CD4-positive, CD25-positive, alpha-beta regulatory T cell (primary cell): ENCODE measurements around the gene SYT9. TPM values are rescaled to one million over a fixed set of nuclear protein-coding genes. Genes with fewer than 3 reads are reported as not detected.

ENCODE experiments used
- ATAC-seq, 2 donors: fragments of 150-1000 bp; cut with Tn5 transposase; one replicate each; pipeline ENCODE4 v1.10.0; 2021; ENCODE audit warnings: low read depth in 2 of 2, moderate number of reproducible peaks in 2 of 2, moderate library complexity in 1 of 2
- DNase-seq, 3 donors: peaks; one replicate each; pipeline versions ENCODE4 v3.0.0 to v3.0.0-alpha.2; 2012 to 2022; ENCODE audit warnings: mixed read lengths in 1 of 3
- H3K27ac ChIP-seq: one replicate; pipeline ENCODE4 v1.7.0; 2013; ENCODE audit warnings: mild to moderate bottlenecking, low read length; ENCODE audit not compliant: insufficient read depth, poor library complexity, severe bottlenecking
- H3K27me3 ChIP-seq: one replicate; pipeline ENCODE4 v1.7.0; 2013; ENCODE audit warnings: low read length; ENCODE audit not compliant: control insufficient read depth, insufficient read depth
- H3K36me3 ChIP-seq: one replicate; pipeline ENCODE4 v1.7.0; 2013; ENCODE audit warnings: mild to moderate bottlenecking, low read length, moderate library complexity; ENCODE audit not compliant: control insufficient read depth, insufficient read depth
- H3K4me1 ChIP-seq: 2 replicates; pipeline ENCODE4 v1.7.0; 2013; ENCODE audit warnings: mild to moderate bottlenecking, low read length; ENCODE audit not compliant: insufficient read depth, control insufficient read depth, poor library complexity, severe bottlenecking
- H3K4me3 ChIP-seq: one replicate; pipeline ENCODE4 v1.7.0; 2013; ENCODE audit warnings: low read depth, mild to moderate bottlenecking, low read length, moderate library complexity
- H3K9me3 ChIP-seq, 2 experiments: 1 replicate in 1 of 2; 2 replicates in 1 of 2; pipeline ENCODE4 v1.7.0; 2013; ENCODE audit warnings: low read length in 2 of 2, mild to moderate bottlenecking in 1 of 2, moderate library complexity in 1 of 2; ENCODE audit not compliant: control insufficient read depth in 2 of 2
- H3K27ac Mint-ChIP-seq, 3 donors: one replicate each; pipeline ENCODE4 v1.8.0; 2020 to 2022; ENCODE audit warnings: mild to moderate bottlenecking in 3 of 3, mixed read lengths in 3 of 3, moderate library complexity in 2 of 3
- H3K27me3 Mint-ChIP-seq: one replicate; pipeline ENCODE4 v1.8.0; 2022; ENCODE audit warnings: mild to moderate bottlenecking, mixed read lengths
- H3K36me3 Mint-ChIP-seq: one replicate; pipeline ENCODE4 v1.8.0; 2020; ENCODE audit warnings: mixed read lengths
- H3K4me1 Mint-ChIP-seq, 4 donors: one replicate each; pipeline ENCODE4 v1.8.0; 2020 to 2022; ENCODE audit warnings: mixed read lengths in 4 of 4, mild to moderate bottlenecking in 1 of 4
- H3K4me3 Mint-ChIP-seq, 4 donors: one replicate each; pipeline ENCODE4 v1.8.0; 2020 to 2022; ENCODE audit warnings: mild to moderate bottlenecking in 4 of 4, mixed read lengths in 4 of 4, moderate library complexity in 3 of 4
- H3K9me3 Mint-ChIP-seq, 7 donors: one replicate each; pipeline ENCODE4 v1.8.0; 2020 to 2022; ENCODE audit warnings: mixed read lengths in 7 of 7, mild to moderate bottlenecking in 3 of 7, moderate library complexity in 2 of 7
- polyA plus RNA-seq, 4 donors: library from polyadenylated mRNA; unstranded; fragments of 300-500 nt; fragmentation: Illumina TruSeq; gene quantifications; one replicate each; pipeline ENCODE4 v1.2.3, GENCODE V29; 2021
- total RNA-seq: library from RNA; stranded (reverse); gene quantifications from one replicate; pipeline ENCODE4 v1.2.3, GENCODE V29; 2022

SYT9 gene
- total and polyA plus RNA-seq, 5 donors from 2014 or later, result 0.10 TPM; not detected in 4

- Mint-ChIP-seq H3K4me3 (no peak overlapping the region), H3K9me3 (peaks cover 0 to 2% (median 0%) of the 10 kb centered on the region in 7 donors)
- ATAC-seq, result no peak
Observed at GRCh38 chr11:7275133-7275532, 23.4 kb downstream of the SYT9 start.

GRCh38 chr11:7278314-7278917 is 26.7 kb downstream of the SYT9 start:
- Histone ChIP-seq H3K27me3 (peaks cover 3% of the 10 kb centered on the region), H3K9me3 (no peaks in the 10 kb centered on the region), H3K36me3 (no peaks in the 10 kb centered on the region), H3K27ac (no peak overlapping the region), H3K4me1 (no peaks in the 10 kb centered on the region), H3K4me3 (no peak overlapping the region)
- H3K36me3 Mint-ChIP-seq, result no peaks in the 10 kb centered on the region
- H3K27ac Mint-ChIP-seq, result no peak overlapping the region
- DNase-seq (peak in 1 of 3 donors; percentile 18), ATAC-seq (no peak)
- no peaks in the 10 kb centered on the region for H3K4me1 Mint-ChIP-seq
- H3K9me3 Mint-ChIP-seq, result peaks cover 0 to 2% (median 0%) of the 10 kb centered on the region in 7 donors
- H3K27me3 Mint-ChIP-seq, result peaks cover 16% of the 10 kb centered on the region
- no peak overlapping the region for H3K4me3 Mint-ChIP-seq

More at GRCh38 chr11:7275133-7275532, 23.4 kb downstream of the SYT9 start:
- no peak overlapping the region for H3K27ac Mint-ChIP-seq
- Histone ChIP-seq H3K36me3 (no peaks in the 10 kb centered on the region), H3K27ac (no peak overlapping the region), H3K27me3 (peaks cover 3% of the 10 kb centered on the region), H3K4me3 (no peak overlapping the region), H3K4me1 (no peaks in the 10 kb centered on the region), H3K9me3 (no peaks in the 10 kb centered on the region)
- H3K27me3 Mint-ChIP-seq, result peaks cover 12% of the 10 kb centered on the region
- H3K36me3 Mint-ChIP-seq, result no peaks in the 10 kb centered on the region
- H3K4me1 Mint-ChIP-seq, result no peaks in the 10 kb centered on the region
- no peak for DNase-seq

DNA sequence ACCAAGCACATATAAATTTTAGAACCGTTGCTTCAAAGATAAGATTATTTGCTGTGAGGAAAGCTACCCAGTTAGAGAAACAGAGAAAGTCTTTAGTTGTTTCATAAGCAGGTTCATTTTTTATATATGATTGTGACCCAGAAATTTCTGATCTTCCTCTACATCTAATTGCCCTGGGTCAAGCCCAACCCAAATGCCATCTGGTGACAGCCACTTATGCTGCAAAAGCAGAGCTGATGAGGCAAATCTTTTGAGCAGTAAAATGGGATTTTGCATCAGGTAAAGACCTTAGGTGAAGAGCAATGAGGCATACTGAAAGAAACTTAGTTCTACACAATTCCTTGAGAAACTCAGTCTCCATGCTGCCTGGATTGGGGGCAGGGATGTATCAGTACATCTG is 28.0 kb downstream of the SYT9 start:
- H3K9me3 ChIP-seq, result no peaks in the 10 kb centered on the region

DNA sequence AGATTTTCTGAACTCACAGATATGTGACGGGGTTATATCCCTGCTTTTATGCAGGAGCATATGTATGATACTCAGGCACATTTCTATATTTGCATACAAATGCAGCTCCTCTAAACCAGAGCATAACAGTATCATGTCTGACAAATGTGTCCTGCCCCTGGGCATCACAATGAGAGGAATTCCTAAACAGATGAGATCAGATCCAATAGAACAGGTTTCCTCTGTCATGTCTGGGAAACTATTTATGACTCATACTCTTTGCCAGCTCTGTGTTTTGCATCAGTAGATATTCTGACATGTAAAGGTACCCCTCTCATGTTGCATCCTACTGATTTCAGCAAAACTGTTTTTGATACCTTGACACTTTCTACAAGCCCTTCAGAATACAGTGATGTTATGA is 29.4 kb downstream of the SYT9 start:
- no peak overlapping the region for H3K4me3 Mint-ChIP-seq
- no peak overlapping the region for H3K4me3 ChIP-seq
- H3K36me3 Mint-ChIP-seq, result no peaks in the 10 kb centered on the region
- peaks cover 0 to 5% (median 1%) of the 10 kb centered on the region in 7 donors for H3K9me3 Mint-ChIP-seq
- peaks cover 0 to under 1% of the 10 kb centered on the region in 2 experiments for H3K9me3 ChIP-seq
- ATAC-seq (no peak), DNase-seq (no peak)
- H3K27ac ChIP-seq, result no peak overlapping the region
- H3K27me3 ChIP-seq, result peaks cover under 1% of the 10 kb centered on the region
- no peak overlapping the region for H3K27ac Mint-ChIP-seq
- H3K4me1 Mint-ChIP-seq, result no peaks in the 10 kb centered on the region
- H3K4me1 ChIP-seq, result no peaks in the 10 kb centered on the region
- H3K27me3 Mint-ChIP-seq, result peaks cover 4% of the 10 kb centered on the region
- no peaks in the 10 kb centered on the region for H3K36me3 ChIP-seq

More for the DNA sequence above, 28.0 kb downstream of the SYT9 start:
- no peaks in the 10 kb centered on the region for H3K36me3 ChIP-seq
- Mint-ChIP-seq H3K4me3 (no peak overlapping the region), H3K4me1 (no peaks in the 10 kb centered on the region), H3K27me3 (peaks cover 16% of the 10 kb centered on the region), H3K27ac (no peak overlapping the region), H3K9me3 (peaks cover 0 to 2% (median 0%) of the 10 kb centered on the region in 7 donors), H3K36me3 (no peaks in the 10 kb centered on the region)
- no peaks in the 10 kb centered on the region for H3K4me1 ChIP-seq
- DNase-seq, result no peak
- peaks cover 3% of the 10 kb centered on the region for H3K27me3 ChIP-seq
- no peak overlapping the region for H3K4me3 ChIP-seq
- H3K27ac ChIP-seq, result no peak overlapping the region
- ATAC-seq, result no peak

DNA sequence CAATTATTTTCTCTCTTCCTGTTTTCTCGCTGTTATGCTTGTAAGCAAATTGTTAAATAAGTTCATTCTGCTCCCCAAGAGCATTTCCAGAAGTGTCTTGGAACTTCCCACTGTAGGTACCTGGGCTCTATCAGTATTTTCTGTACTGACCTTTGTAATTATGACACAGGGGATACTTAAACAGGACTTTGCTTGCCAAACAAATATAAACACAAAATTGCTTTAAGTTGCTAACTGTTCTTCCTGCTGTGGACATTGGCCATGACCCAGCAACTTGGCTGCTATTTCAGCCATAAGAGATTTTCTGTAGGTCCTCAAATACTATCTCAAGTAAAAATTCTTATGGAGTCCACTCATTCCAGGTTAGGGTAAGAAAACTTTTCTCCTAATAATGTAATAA is 30.1 kb downstream of the SYT9 start:
- Histone ChIP-seq H3K27ac (no peak overlapping the region), H3K9me3 (peaks cover 0 to 2% of the 10 kb centered on the region in 2 experiments), H3K36me3 (no peaks in the 10 kb centered on the region), H3K4me3 (no peak overlapping the region), H3K4me1 (no peaks in the 10 kb centered on the region), H3K27me3 (no peaks in the 10 kb centered on the region)
- Mint-ChIP-seq H3K4me3 (no peak overlapping the region), H3K27ac (no peak overlapping the region), H3K27me3 (peaks cover 4% of the 10 kb centered on the region), H3K4me1 (no peaks in the 10 kb centered on the region), H3K36me3 (no peaks in the 10 kb centered on the region), H3K9me3 (peaks cover 0 to 10% (median 4%) of the 10 kb centered on the region in 7 donors)
- DNase-seq, result no peak
- ATAC-seq, result no peak

DNA sequence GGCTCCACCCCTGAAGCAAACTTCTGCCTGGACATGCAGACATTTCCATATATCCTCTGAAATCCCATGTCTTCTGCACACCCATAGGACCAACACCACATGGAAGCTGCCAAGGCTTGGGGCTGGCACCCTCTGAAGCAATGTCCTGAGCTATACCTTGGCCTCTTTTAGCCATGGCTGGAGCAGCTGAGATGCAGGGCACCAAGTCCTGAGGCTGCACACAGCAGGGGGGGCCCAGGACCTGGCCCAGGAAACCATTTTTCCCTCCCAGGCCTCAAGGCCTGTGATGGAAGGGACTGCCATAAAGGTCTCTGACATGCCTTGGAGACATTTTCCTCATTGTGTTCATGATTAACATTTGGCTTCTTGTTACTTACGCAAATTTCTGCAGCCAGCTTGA is 34.5 kb downstream of the SYT9 start:
- H3K4me1 Mint-ChIP-seq, result no peaks in the 10 kb centered on the region
- peaks cover 0 to 18% (median 10%) of the 10 kb centered on the region in 7 donors for H3K9me3 Mint-ChIP-seq
- H3K27ac Mint-ChIP-seq, result no peak overlapping the region
- H3K4me1 ChIP-seq, result no peaks in the 10 kb centered on the region
- no peaks in the 10 kb centered on the region for H3K36me3 Mint-ChIP-seq
- H3K36me3 ChIP-seq, result no peaks in the 10 kb centered on the region
- no peak overlapping the region for H3K4me3 ChIP-seq
- H3K27me3 Mint-ChIP-seq, result no peaks in the 10 kb centered on the region
- DNase-seq, result no peak
- ATAC-seq, result no peak
- no peaks in the 10 kb centered on the region for H3K27me3 ChIP-seq
- H3K9me3 ChIP-seq, result peaks cover 0 to 2% of the 10 kb centered on the region in 2 experiments
- H3K4me3 Mint-ChIP-seq, result no peak overlapping the region
- H3K27ac ChIP-seq, result no peak overlapping the region

DNA sequence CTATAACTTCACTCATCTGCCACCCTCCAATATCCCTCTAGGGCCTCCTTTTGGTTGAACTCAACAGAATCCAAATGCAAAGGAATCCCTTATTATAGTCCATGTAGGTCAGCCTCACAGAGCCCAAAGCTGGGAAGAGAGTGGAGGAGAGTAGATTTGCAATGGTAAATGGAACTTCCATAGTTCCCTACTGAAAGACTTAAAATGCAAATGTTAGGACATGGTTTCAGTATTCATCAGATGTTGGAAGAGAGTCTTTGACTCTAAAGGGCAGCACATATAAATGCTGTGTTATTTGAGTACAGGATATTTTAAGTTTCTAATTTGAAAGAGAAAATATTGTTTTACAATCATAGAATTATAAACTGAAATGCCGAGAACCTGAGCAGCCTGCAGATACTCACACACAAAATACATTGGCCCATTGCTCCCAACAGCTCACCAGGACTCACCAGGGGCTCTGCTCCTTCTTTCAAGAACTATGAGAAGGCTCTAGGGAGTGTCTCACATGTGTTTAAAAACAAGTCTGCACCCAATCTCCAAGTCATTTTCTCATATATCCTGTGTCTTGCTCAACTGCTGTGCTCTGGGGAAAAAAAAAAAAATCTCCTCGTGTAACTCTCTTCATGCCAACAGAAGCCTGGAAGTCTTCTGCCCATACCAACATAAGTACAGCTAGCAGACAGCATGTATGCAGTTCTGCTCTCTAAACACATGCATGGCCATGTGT is 39.6 kb downstream of the SYT9 start:
- Mint-ChIP-seq H3K4me1 (no peaks in the 10 kb centered on the region), H3K27me3 (no peaks in the 10 kb centered on the region), H3K9me3 (peaks cover 0 to 13% (median 6%) of the 10 kb centered on the region in 7 donors), H3K4me3 (no peak overlapping the region), H3K27ac (no peak overlapping the region), H3K36me3 (no peaks in the 10 kb centered on the region)
- DNase-seq (no peak), ATAC-seq (no peak)
- no peak overlapping the region for H3K4me3 ChIP-seq
- H3K27ac ChIP-seq, result no peak overlapping the region
- H3K36me3 ChIP-seq, result no peaks in the 10 kb centered on the region
- H3K4me1 ChIP-seq, result no peaks in the 10 kb centered on the region
- H3K9me3 ChIP-seq, result no peaks in the 10 kb centered on the region
- no peaks in the 10 kb centered on the region for H3K27me3 ChIP-seq

DNA sequence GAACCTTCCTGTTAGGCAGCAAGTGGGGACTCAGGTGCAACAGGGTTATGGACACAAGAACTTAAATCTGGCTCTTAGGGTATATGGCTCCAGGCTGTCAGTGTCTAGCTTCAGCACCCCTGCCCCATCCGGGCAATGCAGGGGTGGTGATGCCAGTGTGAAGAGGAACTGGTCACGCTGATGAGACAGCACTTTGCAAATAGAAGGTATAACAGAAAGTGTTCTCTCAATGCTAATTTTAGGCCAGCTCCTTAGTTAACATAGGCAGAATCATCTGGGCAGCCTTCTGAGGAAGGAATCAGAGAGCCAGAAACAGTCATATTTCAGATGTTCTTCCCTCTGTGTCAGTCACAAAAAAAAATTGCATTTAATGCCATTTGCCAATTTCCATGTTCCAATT is 41.2 kb downstream of the SYT9 start:
- Histone ChIP-seq H3K27me3 (no peaks in the 10 kb centered on the region), H3K4me3 (no peak overlapping the region), H3K36me3 (no peaks in the 10 kb centered on the region), H3K4me1 (no peaks in the 10 kb centered on the region), H3K27ac (no peak overlapping the region), H3K9me3 (no peaks in the 10 kb centered on the region)
- Mint-ChIP-seq H3K4me1 (no peaks in the 10 kb centered on the region), H3K27me3 (no peaks in the 10 kb centered on the region), H3K9me3 (peaks cover 0 to 6% (median 4%) of the 10 kb centered on the region in 7 donors), H3K36me3 (no peaks in the 10 kb centered on the region), H3K4me3 (no peak overlapping the region), H3K27ac (no peak overlapping the region)
- no peak for DNase-seq
- no peak for ATAC-seq
